Measurements from ENCODE around the gene CYP2U1. TPM values are rescaled to one million over a fixed set of nuclear protein-coding genes. Genes with fewer than 3 reads are reported as not detected.
"Not testable (repeated sequence)": the region's sequence is repeated elsewhere in the genome, so short reads cannot be mapped to it uniquely, and the experiment has no call there.

Gene CYP2U1
- total RNA-seq, 4 donors from 2014 or later, result 9.2 to 15.6 (median 14.4) TPM

GRCh38 chr4:107945809-107946208 lies 14.5 kb downstream of the CYP2U1 start:
- ATAC-seq (ENCODE audit: low FRiP score) (no peak), DNase-seq (ENCODE audit: low spot score) (no peak)
- no peak for TF ChIP-seq CTCF (IDR thresholded peaks at IDR 0.05)

- DNase-seq (ENCODE audit: low spot score) (no peak), ATAC-seq (ENCODE audit: low FRiP score) (no peak)
- no peak for TF ChIP-seq CTCF (IDR thresholded peaks at IDR 0.05)
Observed at GRCh38 chr4:107950746-107951540, 19.6 kb downstream of the CYP2U1 start.

GRCh38 chr4:107951551-107951950 lies 20.2 kb downstream of the CYP2U1 start:
- ATAC-seq (ENCODE audit: low FRiP score) (no peak), DNase-seq (ENCODE audit: low spot score) (no peak)
- TF ChIP-seq CTCF (IDR thresholded peaks at IDR 0.05), result no peak

GRCh38 chr4:107956011-107956410 lies 24.7 kb downstream of the CYP2U1 start:
- DNase-seq (ENCODE audit: low spot score), result no peak
- TF ChIP-seq CTCF (IDR thresholded peaks at IDR 0.05), result no peak

GRCh38 chr4:107966903-107967302 lies 35.6 kb downstream of the CYP2U1 start:
- no peak for ATAC-seq (ENCODE audit: low FRiP score)
- no peak for TF ChIP-seq CTCF (IDR thresholded peaks at IDR 0.05)
- no peak for DNase-seq (ENCODE audit: low spot score)

More at GRCh38 chr4:107956011-107956410, 24.7 kb downstream of the CYP2U1 start:
- ATAC-seq (ENCODE audit: low FRiP score), result no peak

GRCh38 chr4:107967519-107967918 lies 36.2 kb downstream of the CYP2U1 start:
- ATAC-seq (ENCODE audit: low FRiP score); DNase-seq (ENCODE audit: low spot score): not testable (repeated sequence)

GRCh38 chr4:107967921-107968320 lies 36.6 kb downstream of the CYP2U1 start:
- DNase-seq (ENCODE audit: low spot score); ATAC-seq (ENCODE audit: low FRiP score): not testable (repeated sequence)

- ATAC-seq (ENCODE audit: low FRiP score) (no peak), DNase-seq (ENCODE audit: low spot score) (no peak)
- no peak for TF ChIP-seq CTCF (IDR thresholded peaks at IDR 0.05)
Observed at GRCh38 chr4:107970063-107970798, 38.9 kb downstream of the CYP2U1 start.
